ENCODE measurements around the gene SDF2L1.

- no peak for TF ChIP-seq CTCF (IDR thresholded peaks at IDR 0.05)
- TF ChIP-seq POLR2A (IDR thresholded peaks at IDR 0.05) = no peak
Observed at GRCh38 chr22:21650823-21651520, 8.9 kb downstream of the SDF2L1 start.
